Common myeloid progenitor, CD34-positive (primary cell): Measurements from ENCODE around the gene BATF.

Experiments
- CTCF ChIA-PET: fragments of 350-600 bp; sonication (Branson Sonifier 250); formaldehyde crosslinking; loops from one replicate; lab custom pipeline; 2021; ENCODE audit warnings: antibody characterized with exemption; lab: Charles Lee
- POLR2A ChIA-PET: fragments of 350-600 bp; sonication (Branson Sonifier 250); formaldehyde crosslinking; loops from one replicate; lab custom pipeline; 2021; ENCODE audit warnings: antibody characterized with exemption; lab: Charles Lee
- DNase-seq, 3 donors: peaks; one replicate each; pipeline versions ENCODE4 v3.0.0 to v3.0.0-alpha.2; 2013
- H3K27ac ChIP-seq, 2 experiments: 1 replicate in 1 of 2; 2 replicates in 1 of 2; pipeline ENCODE4 v1.7.0; 2013; ENCODE audit warnings: inconsistent platforms in 2 of 2, low read length in 2 of 2, mild to moderate bottlenecking in 2 of 2, low read depth in 1 of 2, moderate library complexity in 1 of 2; ENCODE audit not compliant: severe bottlenecking in 2 of 2, insufficient read depth in 1 of 2, poor library complexity in 1 of 2
- H3K27me3 ChIP-seq, 5 experiments: replicated peaks in 2 of 5; 1 replicate in 3 of 5; 2 replicates in 2 of 5; pipeline versions ENCODE4 v1.6.1 to v1.7.0; 2013; ENCODE audit warnings: low read length in 4 of 5, mild to moderate bottlenecking in 2 of 5, moderate library complexity in 2 of 5, inconsistent platforms in 1 of 5; ENCODE audit not compliant: insufficient read depth in 5 of 5, control insufficient read depth in 4 of 5
- H3K36me3 ChIP-seq, 4 experiments: 1 replicate in 2 of 4; 2 replicates in 2 of 4; pipeline versions ENCODE4 v1.6.1 to v1.7.0; 2013; ENCODE audit warnings: low read length in 3 of 4, control low read depth in 1 of 4, mild to moderate bottlenecking in 1 of 4; ENCODE audit not compliant: control insufficient read depth in 4 of 4, insufficient read depth in 4 of 4
- H3K4me1 ChIP-seq, 4 experiments: 1 replicate in 3 of 4; 2 replicates in 1 of 4; pipeline versions ENCODE4 v1.6.1 to v1.7.1; 2013; ENCODE audit warnings: low read length in 3 of 4, mild to moderate bottlenecking in 3 of 4, control low read depth in 1 of 4, inconsistent platforms in 1 of 4, moderate library complexity in 1 of 4; ENCODE audit not compliant: control insufficient read depth in 4 of 4, insufficient read depth in 4 of 4; ENCODE audit errors: control extremely low read depth in 1 of 4
- H3K4me3 ChIP-seq, 7 experiments: 1 replicate in 4 of 7; 2 replicates in 3 of 7; pipeline versions ENCODE4 v1.5.1 to v1.7.0; 2013; ENCODE audit warnings: mild to moderate bottlenecking in 7 of 7, low read length in 6 of 7, moderate library complexity in 6 of 7, inconsistent platforms in 2 of 7, low read depth in 2 of 7, control low read depth in 1 of 7; ENCODE audit not compliant: insufficient read depth in 4 of 7, control insufficient read depth in 1 of 7; ENCODE audit errors: extremely low read depth in 1 of 7
- H3K9me3 ChIP-seq, 5 experiments: 1 replicate in 4 of 5; 2 replicates in 1 of 5; pipeline versions ENCODE4 v1.6.1 to v1.7.1; 2013; ENCODE audit warnings: low read length in 4 of 5, mild to moderate bottlenecking in 2 of 5, inconsistent platforms in 1 of 5, low read depth in 1 of 5, moderate library complexity in 1 of 5; ENCODE audit not compliant: control insufficient read depth in 4 of 5, insufficient read depth in 2 of 5; ENCODE audit errors: control extremely low read depth in 1 of 5
- WGBS: methylation state at CpG from one replicate; pipeline ENCODE4 v1.1.5; 2013; ENCODE audit not compliant: insufficient coverage; 5-methylcytosine and 5-hydroxymethylcytosine counted together

BATF gene

DNA sequence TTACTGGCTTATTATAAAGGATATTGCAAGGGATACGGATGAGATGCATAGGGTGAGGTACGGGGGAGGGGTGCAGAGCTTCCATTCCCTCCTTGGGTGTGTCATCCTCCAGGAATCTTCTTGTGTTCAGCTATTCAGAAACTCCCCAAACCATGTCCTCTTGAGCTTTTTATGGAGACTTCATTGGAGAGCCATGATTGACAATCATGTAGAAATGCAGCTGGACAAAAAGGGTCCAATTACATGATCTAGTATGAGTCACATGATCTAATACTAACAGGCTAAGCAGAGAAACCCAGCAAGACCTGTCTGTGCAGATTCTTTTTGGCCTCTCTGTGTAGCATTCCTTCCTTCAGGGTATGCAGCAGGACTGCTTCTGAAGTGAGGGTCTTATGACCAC is 32.2 kb downstream of the BATF start:
- WGBS, result no CpG with 5 or more reads among the region's 2 CpGs
- CTCF ChIA-PET, result interaction anchor here (1.7 kb wide), 1 partner anchor 102 kb away, joined by 4 read pairs; no protein-coding TSS in a partner anchor

DNA sequence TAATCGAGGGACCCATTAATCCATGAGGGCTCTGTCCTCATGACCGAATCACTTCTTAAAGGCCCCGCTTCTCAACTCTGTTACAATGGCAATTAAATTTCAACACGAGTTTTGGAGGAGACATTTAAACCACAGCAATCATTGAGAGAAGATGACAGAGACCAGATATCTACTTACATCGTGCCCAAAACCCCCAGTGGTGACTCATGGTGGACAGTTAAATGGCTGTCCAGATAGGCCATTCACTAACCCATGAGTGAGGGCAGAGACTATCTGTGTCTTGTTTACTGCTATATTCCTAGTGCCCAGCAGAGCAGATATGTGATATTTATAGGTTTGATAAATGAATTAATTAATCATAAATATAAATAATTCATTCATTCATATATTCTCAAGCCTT is 36.2 kb downstream of the BATF start:
- H3K27me3 ChIP-seq, result no peaks in the 10 kb centered on the region
- H3K27ac ChIP-seq, result no peak overlapping the region
- H3K36me3 ChIP-seq, result no peaks in the 10 kb centered on the region
- H3K4me3 ChIP-seq, result no peak overlapping the region
- H3K9me3 ChIP-seq, result peaks cover 0 to 6% (median 3%) of the 10 kb centered on the region in 5 experiments
- WGBS, result 97% methylated on average over 5 of the region's 5 CpGs
- POLR2A ChIA-PET, result no interaction called here
- CTCF ChIA-PET, result interaction anchor here (1.2 to 1.7 kb wide), 2 partner anchors 19 to 63 kb away, joined by 4 to 5 read pairs; no protein-coding TSS in a partner anchor
- H3K4me1 ChIP-seq, result peaks cover 0 to 13% (median 9%) of the 10 kb centered on the region in 4 experiments
- DNase-seq, result no peak

More for the DNA sequence above, 32.2 kb downstream of the BATF start:
- POLR2A ChIA-PET, result no interaction called here
- peaks cover 0 to 4% (median under 1%) of the 10 kb centered on the region in 4 experiments for H3K4me1 ChIP-seq
- no peak for DNase-seq
- no peaks in the 10 kb centered on the region for H3K36me3 ChIP-seq
- H3K27me3 ChIP-seq, result no peaks in the 10 kb centered on the region
- H3K9me3 ChIP-seq, result peaks cover 0 to 6% (median 3%) of the 10 kb centered on the region in 5 experiments
- H3K4me3 ChIP-seq, result no peak overlapping the region
- H3K27ac ChIP-seq, result no peak overlapping the region

DNA sequence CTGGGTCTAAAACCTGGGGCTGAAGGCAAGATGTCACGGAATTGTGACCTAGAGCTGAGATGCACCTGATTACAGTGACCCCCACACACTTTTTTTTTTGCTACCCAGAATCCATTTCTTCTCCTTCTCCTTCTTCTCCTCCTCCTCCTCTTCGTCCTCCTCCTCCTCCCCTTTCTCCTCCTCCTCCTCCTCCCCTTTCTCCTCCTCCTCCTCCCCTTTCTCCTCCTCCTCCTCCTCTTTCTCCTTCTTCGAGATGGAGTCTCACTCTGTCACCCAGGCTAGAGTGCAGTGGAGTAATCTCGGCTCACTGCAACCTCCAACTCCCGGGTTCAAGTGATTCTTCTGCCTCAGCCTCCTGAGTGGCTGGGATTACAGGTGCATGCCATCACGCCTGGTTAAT is 36.8 kb downstream of the BATF start:
- ChIA-PET POLR2A (no interaction called here), CTCF (interaction anchor here (1.3 to 5.9 kb wide), 5 partner anchors 9 to 70 kb away, joined by 5 to 66 read pairs (median 18); partner anchors contain the start of gene FLVCR2)
- Histone ChIP-seq H3K27me3 (no peaks in the 10 kb centered on the region), H3K36me3 (no peaks in the 10 kb centered on the region), H3K27ac (no peak overlapping the region), H3K4me3 (no peak overlapping the region), H3K4me1 (peaks cover 0 to 13% (median 9%) of the 10 kb centered on the region in 4 experiments), H3K9me3 (peaks cover 0 to 6% (median 3%) of the 10 kb centered on the region in 5 experiments)
- DNase-seq, result no peak
- 94% methylated on average over 3 of the region's 6 CpGs for WGBS

DNA sequence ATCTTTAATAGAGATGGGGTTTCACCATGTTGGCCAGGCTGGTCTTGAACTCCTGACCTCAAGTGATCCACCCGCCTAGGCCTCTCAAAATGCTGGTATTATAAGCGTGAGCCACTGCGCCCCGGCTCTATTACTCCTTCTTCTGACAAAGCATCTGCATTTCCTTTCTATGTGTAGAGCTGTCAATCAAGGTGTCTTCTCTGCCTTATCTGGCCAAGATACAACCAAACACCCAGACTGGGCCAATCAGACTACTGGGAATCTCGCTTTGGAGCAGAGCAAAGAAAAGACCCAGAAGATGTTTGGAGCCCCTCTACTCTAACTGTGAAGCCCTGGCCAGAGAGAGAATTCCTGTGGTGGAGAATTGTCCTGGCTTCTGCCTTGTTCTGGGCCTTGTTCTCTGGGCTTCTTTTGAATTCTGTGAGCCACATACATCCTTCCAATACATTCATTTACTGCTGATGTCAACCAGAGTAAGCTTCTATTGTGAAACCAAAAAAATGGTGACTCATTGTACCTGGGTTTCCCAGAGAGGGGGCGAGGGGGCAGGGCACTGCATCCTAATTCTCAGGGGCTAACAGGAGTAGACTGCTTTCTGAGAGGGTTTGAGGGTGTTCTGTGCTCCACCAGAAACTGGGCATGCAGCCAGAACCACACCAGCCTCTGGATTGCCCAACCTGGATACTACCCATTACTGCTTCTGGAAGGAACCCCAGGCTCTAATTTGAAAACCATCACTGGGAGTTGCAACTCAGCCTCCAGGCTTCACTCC is 37.4 kb downstream of the BATF start:
- CTCF ChIA-PET, result interaction anchor here (0.6 to 5.9 kb wide), 10 partner anchors 9 to 239 kb away, joined by 3 to 66 read pairs (median 5); partner anchors contain the start of gene FLVCR2
- Histone ChIP-seq H3K36me3 (no peaks in the 10 kb centered on the region), H3K9me3 (peaks cover 0 to 6% (median 3%) of the 10 kb centered on the region in 5 experiments), H3K27me3 (no peaks in the 10 kb centered on the region), H3K4me1 (peaks cover 0 to 15% (median 10%) of the 10 kb centered on the region in 4 experiments), H3K4me3 (no peak overlapping the region), H3K27ac (no peak overlapping the region)
- WGBS, result 81% methylated on average over 6 of the region's 6 CpGs
- peak; percentile 52 to 90 (median 87) for DNase-seq
- POLR2A ChIA-PET, result no interaction called here

DNA sequence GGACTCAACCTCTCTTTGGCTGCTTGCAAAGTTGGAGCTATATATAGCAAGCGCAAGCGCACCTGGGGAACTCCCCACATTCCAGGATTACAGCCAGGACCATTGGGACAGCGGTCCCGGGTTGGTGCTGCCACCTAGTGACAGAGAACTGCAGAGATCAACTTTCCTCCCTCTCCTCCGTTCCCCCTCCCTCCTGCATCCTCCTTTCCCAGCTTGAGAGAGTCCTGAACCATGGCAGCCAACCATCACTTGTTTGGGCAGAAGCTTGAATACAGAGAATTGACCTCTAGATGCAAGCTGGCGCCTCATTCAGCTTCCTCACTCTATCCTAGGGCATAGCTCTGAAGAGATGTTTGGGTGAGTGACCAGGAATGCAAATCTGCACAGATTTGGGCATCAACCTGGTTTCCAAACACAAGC is 38.8 kb downstream of the BATF start:
- no peak overlapping the region for H3K4me3 ChIP-seq
- ChIA-PET CTCF (interaction anchor here (0.6 to 5.9 kb wide), 35 partner anchors 8 to 430 kb away, joined by 3 to 66 read pairs (median 4); partner anchors contain the start of genes BATF, ERG28, FLVCR2 and TTLL5), POLR2A (no interaction called here)
- H3K4me1 ChIP-seq, result peaks cover 2 to 25% (median 18%) of the 10 kb centered on the region in 4 experiments
- H3K36me3 ChIP-seq, result no peaks in the 10 kb centered on the region
- H3K27me3 ChIP-seq, result no peaks in the 10 kb centered on the region
- no peak overlapping the region for H3K27ac ChIP-seq
- WGBS, result 13% methylated on average over 5 of the region's 6 CpGs
- DNase-seq, result peak in 2 of 3 donors; percentile 37 to 51
- H3K9me3 ChIP-seq, result peaks cover 0 to 6% (median 3%) of the 10 kb centered on the region in 5 experiments

DNA sequence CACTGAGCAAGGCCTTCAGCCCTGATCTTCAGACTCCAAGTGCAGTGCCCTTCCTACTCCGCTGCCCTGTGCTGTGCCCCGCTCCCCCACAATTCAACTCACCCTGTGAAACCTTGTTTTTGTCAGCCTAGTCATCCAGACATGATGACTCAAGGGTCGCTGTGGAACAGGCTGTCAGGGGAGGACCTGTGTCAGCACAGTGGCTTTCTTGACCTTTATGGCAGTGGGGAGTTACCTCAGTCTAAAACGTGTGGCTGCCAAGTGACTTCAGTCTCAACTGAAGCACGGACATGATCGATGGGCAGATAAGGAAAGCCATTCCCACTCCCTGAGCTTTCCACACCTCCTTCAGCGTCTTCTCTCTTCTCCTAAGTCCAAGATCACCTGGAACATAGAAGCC is 39.8 kb downstream of the BATF start:
- H3K27ac ChIP-seq, result no peak overlapping the region
- H3K4me3 ChIP-seq, result no peak overlapping the region
- H3K4me1 ChIP-seq, result peaks cover 2 to 27% (median 18%) of the 10 kb centered on the region in 4 experiments
- ChIA-PET CTCF (interaction anchor here (1.1 to 5.9 kb wide), 21 partner anchors 12 to 433 kb away, joined by 3 to 66 read pairs (median 5); partner anchors contain the start of genes BATF, ERG28, FLVCR2 and TTLL5), POLR2A (no interaction called here)
- peaks cover 0 to 4% (median 0%) of the 10 kb centered on the region in 5 experiments for H3K9me3 ChIP-seq
- peak in 1 of 3 donors; percentile 22 for DNase-seq
- H3K27me3 ChIP-seq, result no peaks in the 10 kb centered on the region
- H3K36me3 ChIP-seq, result no peaks in the 10 kb centered on the region
- WGBS, result 88% methylated on average over 7 of the region's 7 CpGs
